Muscle layer of duodenum (tissue), 2 donors: ENCODE results near the gene PSMA3.

ENCODE experiments used
- H3K27ac ChIP-seq: one replicate; pipeline ENCODE4 v1.7.0; 2013; ENCODE audit warnings: mild to moderate bottlenecking, low read length
- H3K27me3 ChIP-seq: one replicate; pipeline ENCODE4 v1.7.0; 2013; ENCODE audit warnings: low read depth, mild to moderate bottlenecking, control low read depth, low read length
- H3K36me3 ChIP-seq, 2 donors: one replicate each; pipeline ENCODE4 v1.7.0; 2013; ENCODE audit warnings: low read length in 2 of 2, control low read depth in 1 of 2, mild to moderate bottlenecking in 1 of 2; ENCODE audit not compliant: insufficient read depth in 2 of 2, control insufficient read depth in 1 of 2
- H3K4me1 ChIP-seq, 2 donors: one replicate each; pipeline ENCODE4 v1.7.0; 2013; ENCODE audit warnings: low read length in 2 of 2, mild to moderate bottlenecking in 2 of 2, control low read depth in 1 of 2, moderate library complexity in 1 of 2; ENCODE audit not compliant: insufficient read depth in 2 of 2, control insufficient read depth in 1 of 2
- H3K4me3 ChIP-seq, 2 donors: one replicate each; pipeline ENCODE4 v1.7.0; 2013; ENCODE audit warnings: low read length in 2 of 2, low read depth in 1 of 2, mild to moderate bottlenecking in 1 of 2
- H3K9me3 ChIP-seq, 2 donors: one replicate each; pipeline ENCODE4 v1.7.0; 2013; ENCODE audit warnings: low read length in 2 of 2, control low read depth in 1 of 2, mild to moderate bottlenecking in 1 of 2; ENCODE audit not compliant: control insufficient read depth in 1 of 2
- donor health status: healthy.

PSMA3 gene

DNA sequence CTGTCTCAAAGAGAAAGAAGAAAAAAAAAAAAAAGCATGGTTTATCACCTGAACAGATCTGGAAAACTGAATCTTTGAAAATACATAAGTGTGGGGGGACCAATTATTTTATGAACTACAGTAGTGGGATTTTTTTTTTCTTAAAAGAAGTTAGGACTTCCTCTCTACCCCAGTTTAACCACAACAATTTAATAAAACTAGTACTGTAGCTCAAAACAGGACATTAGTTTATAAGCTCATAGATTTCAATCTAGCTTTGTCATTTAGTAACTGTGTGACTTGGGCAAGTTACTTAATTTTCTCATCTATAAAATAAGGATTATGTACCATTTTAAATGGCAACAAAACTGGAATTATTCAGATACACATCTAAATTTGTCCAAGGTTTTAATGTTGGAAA lies 30.2 kb downstream of the PSMA3 start:
- Histone ChIP-seq H3K9me3 (no peaks in the 10 kb centered on the region), H3K4me3 (no peak overlapping the region), H3K27me3 (no peaks in the 10 kb centered on the region), H3K36me3 (peaks cover 25 to 39% of the 10 kb centered on the region in 2 donors), H3K27ac (peak overlapping the region; percentile 43), H3K4me1 (peaks cover 12 to 23% of the 10 kb centered on the region in 2 donors)

DNA sequence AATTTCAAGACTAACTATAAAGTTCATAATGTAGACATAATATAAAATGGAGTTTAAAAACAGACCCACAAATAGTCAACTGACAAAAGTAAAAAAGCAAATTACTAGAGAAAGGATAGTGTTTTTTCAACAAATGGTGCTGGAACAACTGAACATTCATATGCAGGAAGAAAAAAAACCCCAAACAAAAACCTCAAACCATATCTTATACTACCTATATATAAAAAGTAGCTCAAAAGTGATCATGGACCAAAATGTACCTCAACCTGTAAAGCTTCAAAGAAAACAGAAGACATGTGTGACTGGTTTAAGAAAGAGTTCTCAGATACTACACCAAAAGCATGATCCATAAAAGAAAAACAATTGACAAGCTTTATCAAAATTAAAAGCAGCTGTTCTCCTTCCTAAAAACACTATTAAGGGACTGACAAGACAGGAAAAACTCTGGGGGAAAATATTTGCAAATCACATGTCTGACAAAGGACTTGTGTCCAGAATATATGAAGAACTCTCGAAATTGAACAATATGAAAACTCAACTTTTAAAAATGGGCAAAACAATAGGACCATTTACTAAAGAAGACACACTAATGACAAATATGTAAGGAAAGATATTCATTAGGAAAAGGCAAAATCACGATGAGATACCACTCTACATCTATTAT lies 31.0 kb downstream of the PSMA3 start:
- no peak overlapping the region for H3K4me3 ChIP-seq
- H3K36me3 ChIP-seq: peaks cover 19 to 31% of the 10 kb centered on the region in 2 donors
- no peaks in the 10 kb centered on the region for H3K9me3 ChIP-seq
- H3K27ac ChIP-seq: peak overlapping the region; percentile 43
- peaks cover 12 to 28% of the 10 kb centered on the region in 2 donors for H3K4me1 ChIP-seq
- no peaks in the 10 kb centered on the region for H3K27me3 ChIP-seq

DNA sequence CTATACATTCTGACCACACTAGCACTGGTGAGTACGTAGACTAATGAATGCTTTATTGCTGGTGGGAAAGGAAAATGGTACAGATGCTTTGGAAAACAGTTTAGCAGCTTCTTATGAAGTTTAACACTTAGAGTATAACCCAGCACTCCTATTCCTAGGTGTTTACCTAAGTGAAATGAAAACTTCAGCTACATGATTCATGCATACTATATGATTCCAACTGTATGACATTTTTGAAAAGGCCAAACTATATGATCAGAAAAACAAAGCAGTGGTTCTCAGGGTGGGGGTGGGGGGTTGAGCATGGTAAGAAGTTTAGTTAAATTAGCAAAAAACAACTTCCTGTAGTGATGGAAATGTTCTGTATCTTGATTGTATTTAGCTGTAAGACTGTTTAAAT lies 31.6 kb downstream of the PSMA3 start:
- no peaks in the 10 kb centered on the region for H3K9me3 ChIP-seq
- peaks cover 12 to 30% of the 10 kb centered on the region in 2 donors for H3K4me1 ChIP-seq
- H3K36me3 ChIP-seq: peaks cover 17 to 27% of the 10 kb centered on the region in 2 donors
- no peak overlapping the region for H3K27ac ChIP-seq
- H3K4me3 ChIP-seq: no peak overlapping the region
- no peaks in the 10 kb centered on the region for H3K27me3 ChIP-seq

DNA sequence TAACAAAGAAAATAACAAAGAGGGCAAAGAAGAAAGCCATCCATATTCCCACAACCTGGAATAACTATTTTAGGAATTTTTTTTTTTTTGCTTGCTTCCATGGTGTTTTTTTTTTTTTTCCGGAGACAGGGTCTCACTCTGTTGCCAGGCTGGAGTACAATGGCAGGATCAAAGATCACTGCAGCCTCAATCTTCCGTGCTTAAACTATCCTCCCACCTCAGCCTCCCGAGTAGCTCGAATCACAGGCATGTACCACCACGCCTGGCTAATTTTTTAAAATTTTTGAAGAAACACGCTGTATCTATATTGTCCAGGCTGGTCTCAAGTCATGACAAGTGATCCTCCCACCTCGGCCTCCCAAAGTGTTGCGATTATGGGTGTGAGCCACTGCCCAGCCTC lies 33.5 kb downstream of the PSMA3 start:
- H3K4me1 ChIP-seq: peaks cover 20 to 26% of the 10 kb centered on the region in 2 donors
- no peak overlapping the region for H3K27ac ChIP-seq
- no peaks in the 10 kb centered on the region for H3K9me3 ChIP-seq
- H3K4me3 ChIP-seq: no peak overlapping the region
- H3K27me3 ChIP-seq: no peaks in the 10 kb centered on the region
- H3K36me3 ChIP-seq: peaks cover 14 to 17% of the 10 kb centered on the region in 2 donors

DNA sequence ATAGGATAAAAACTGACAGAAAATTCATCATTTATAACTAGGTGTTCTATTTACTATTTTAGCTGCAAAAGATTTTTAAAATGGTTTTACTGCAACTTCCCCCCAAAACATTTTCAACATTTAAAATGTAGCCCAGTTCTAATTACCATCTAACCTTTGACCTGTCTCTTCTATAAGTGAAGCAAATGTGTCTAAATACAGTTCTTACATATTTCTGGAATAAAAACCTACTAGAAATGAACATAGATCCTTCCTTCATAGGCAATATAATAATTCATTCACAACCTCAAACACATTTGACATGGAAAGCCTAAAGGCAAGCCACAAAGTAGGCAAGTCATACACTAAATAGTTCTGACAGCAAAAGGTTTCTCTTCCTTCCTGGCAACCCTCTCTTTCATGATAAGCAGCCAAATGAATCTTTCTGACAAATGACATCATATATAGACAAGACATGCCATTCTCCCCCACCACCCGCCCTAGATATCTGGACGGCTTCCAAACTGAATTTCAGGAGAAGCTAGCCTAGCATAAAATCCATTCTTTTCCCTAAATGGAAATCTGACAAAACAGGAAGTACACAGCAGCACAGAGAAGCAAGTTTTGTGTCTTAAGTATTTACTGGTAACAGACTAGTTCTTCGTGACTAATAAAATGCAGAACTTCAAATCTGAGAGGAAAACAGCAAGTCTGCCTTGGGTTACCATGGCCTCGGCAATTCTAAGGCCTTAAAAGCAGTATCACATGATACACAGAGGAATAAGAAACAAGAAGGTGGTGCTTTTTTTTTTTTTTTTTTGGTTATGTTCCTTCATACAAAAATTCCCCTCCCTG lies 36.5 kb downstream of the PSMA3 start:
- Histone ChIP-seq H3K36me3 (peaks cover 26 to 27% of the 10 kb centered on the region in 2 donors), H3K4me1 (peaks cover 13 to 16% of the 10 kb centered on the region in 2 donors), H3K27ac (peak overlapping the region; percentile 92), H3K9me3 (no peaks in the 10 kb centered on the region), H3K27me3 (no peaks in the 10 kb centered on the region), H3K4me3 (peak overlapping the region in 1 of 2 donors; percentile 11)

DNA sequence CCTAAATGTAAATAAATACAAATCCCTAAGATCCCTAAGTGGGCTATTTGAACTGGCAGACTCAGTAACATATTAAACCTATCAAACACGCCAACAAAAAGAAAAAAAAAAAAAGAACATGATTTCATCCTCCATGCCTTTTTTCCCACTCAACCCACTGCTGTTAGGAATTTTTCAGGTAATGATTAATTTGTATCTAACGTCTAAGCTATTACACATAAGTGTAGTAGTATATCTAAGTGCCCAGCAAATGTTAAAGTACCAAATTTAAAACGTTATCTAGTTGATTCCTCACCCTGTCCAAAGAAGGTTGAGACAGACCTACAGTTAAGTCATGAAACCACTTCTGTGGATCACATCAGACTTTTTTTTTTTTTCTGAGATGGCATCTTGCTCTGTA lies 37.3 kb downstream of the PSMA3 start:
- Histone ChIP-seq H3K36me3 (peaks cover 26 to 27% of the 10 kb centered on the region in 2 donors), H3K4me1 (peaks cover 8 to 14% of the 10 kb centered on the region in 2 donors), H3K9me3 (no peaks in the 10 kb centered on the region), H3K27me3 (no peaks in the 10 kb centered on the region), H3K27ac (peak overlapping the region; percentile 92), H3K4me3 (no peak overlapping the region)

DNA sequence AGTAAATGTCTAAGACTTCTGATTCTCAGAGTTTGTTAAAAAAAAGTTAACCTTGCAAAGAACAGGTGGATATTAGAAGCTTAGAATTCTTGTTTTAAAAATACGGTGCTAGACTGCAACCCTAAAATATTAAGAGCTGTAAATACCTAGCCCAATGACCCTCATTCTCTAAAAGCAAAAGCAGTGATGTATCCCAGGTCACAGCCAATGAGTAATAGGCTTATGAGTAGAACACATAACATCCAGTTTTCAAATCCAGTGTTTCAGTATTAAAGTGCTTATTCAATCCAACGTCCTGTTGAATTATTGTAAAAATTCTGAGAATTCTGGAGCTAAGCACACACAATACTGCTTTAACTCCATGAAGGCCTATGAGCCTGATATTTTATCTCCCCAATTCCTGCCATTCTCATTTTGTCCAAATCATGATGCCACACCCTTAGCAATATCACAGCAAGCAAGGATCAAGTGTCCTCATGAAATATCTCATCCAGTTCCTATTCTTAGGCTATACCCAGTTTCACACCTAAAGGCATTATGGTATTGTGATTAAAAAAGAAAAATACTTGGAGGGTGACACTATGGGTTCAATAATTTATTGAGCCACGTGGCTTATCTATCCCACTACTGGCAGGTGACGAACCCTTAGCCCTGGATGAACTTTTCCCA lies 38.4 kb downstream of the PSMA3 start:
- Histone ChIP-seq H3K36me3 (peaks cover 21 to 27% of the 10 kb centered on the region in 2 donors), H3K4me3 (no peak overlapping the region), H3K27ac (peak overlapping the region; percentile 56), H3K9me3 (no peaks in the 10 kb centered on the region), H3K27me3 (no peaks in the 10 kb centered on the region), H3K4me1 (peaks cover 8 to 14% of the 10 kb centered on the region in 2 donors)

DNA sequence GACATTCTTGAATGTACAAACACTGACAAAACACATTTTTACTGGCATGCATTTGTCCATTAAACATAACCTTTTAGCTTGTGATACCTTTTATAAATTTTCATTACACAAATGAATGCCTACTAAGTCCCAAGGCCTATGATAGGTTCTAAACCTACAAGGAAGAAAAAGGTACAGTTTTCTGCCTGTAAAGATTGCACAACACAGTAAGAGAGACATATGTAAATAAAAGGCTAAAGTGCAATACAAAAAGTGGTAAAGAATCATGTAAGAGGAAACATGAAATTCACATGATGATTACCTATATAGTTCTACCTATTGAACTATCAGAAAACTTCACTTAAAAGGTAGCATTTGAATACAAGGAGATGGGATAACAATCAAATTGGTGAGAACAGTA lies 39.1 kb downstream of the PSMA3 start:
- H3K4me3 ChIP-seq: no peak overlapping the region
- peaks cover 23 to 27% of the 10 kb centered on the region in 2 donors for H3K36me3 ChIP-seq
- H3K9me3 ChIP-seq: no peaks in the 10 kb centered on the region
- peaks cover 8 to 16% of the 10 kb centered on the region in 2 donors for H3K4me1 ChIP-seq
- H3K27me3 ChIP-seq: no peaks in the 10 kb centered on the region
- H3K27ac ChIP-seq: peak overlapping the region; percentile 56

DNA sequence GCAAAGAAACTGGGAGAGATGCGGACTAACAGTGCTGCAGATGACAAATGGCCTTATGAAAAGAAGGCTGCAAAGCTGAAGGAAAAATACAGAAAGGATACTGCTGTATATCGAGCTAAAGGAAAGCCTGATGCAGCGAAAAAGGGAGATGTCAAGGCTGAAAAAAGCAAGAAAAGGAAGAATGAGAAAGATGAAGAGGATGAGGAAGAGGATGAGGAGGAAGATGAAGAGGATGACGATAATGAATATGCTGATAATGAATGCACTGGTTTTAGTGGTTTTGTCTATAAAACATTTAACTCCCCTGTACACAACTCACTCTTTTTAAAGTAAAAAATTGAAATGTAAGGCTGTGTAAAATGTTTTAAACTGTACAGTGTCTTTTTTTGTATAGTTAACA lies 40.5 kb downstream of the PSMA3 start:
- no peak overlapping the region for H3K27ac ChIP-seq
- no peak overlapping the region for H3K4me3 ChIP-seq
- peaks cover 28% of the 10 kb centered on the region in 2 donors for H3K36me3 ChIP-seq
- H3K27me3 ChIP-seq: no peaks in the 10 kb centered on the region
- H3K4me1 ChIP-seq: peaks cover 8 to 22% of the 10 kb centered on the region in 2 donors
- H3K9me3 ChIP-seq: no peaks in the 10 kb centered on the region

DNA sequence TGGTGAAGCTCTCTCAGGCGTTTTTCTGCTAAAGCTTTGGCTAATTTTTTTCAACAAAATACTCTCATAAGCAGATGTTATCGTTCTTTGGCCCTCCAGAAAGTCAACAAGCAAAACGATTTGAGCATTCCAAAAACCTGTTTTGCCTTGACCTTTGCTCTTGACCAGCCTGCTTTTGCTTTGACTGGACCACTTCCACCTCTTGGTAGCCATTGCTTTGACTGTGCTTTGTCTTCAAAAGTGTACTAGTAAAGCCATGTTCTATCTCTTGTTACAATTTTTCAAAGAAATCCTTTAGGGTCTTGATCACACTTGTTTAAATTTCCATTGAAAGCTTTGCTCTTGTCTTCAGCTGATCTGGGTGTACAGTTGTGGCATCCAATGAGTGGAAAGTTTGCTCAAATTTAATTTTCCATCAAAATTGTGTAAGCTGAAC lies 43.0 kb downstream of the PSMA3 start:
- H3K4me3 ChIP-seq: no peak overlapping the region
- no peak overlapping the region for H3K27ac ChIP-seq
- no peaks in the 10 kb centered on the region for H3K9me3 ChIP-seq
- H3K27me3 ChIP-seq: no peaks in the 10 kb centered on the region
- peaks cover 0 to 8% of the 10 kb centered on the region in 2 donors for H3K4me1 ChIP-seq
- H3K36me3 ChIP-seq: peaks cover 40 to 42% of the 10 kb centered on the region in 2 donors
